ENCODE results near the gene DGKD.

The DGKD gene

GRCh38 chr2:233453111-233453915 lies 99.0 kb downstream of the DGKD start:
- Histone ChIP-seq H3K36me3 (ENCODE audit: low read length) (no peaks in the 10 kb centered on the region), H3K9ac (ENCODE audit: low read length) (no peak overlapping the region), H3K27ac (ENCODE audit: low read depth, low read length) (no peak overlapping the region), H4K20me1 (ENCODE audit: low read depth, low read length) (no peaks in the 10 kb centered on the region), H3K9me2 (replicated peaks; ENCODE audit: insufficient read depth, low read length) (no peaks in the 10 kb centered on the region), H3F3A (ENCODE audit: insufficient read depth) (no peaks in the 10 kb centered on the region), H3K4me2 (ENCODE audit: low read depth, low read length, poor library complexity, severe bottlenecking) (no peak overlapping the region), H3K27me3 (ENCODE audit: low read length) (no peaks in the 10 kb centered on the region), H3K4me3 (ENCODE audit: insufficient read depth, low read length, poor library complexity, severe bottlenecking) (no peak overlapping the region), H3K9me3 (ENCODE audit: insufficient read depth, low read length) (no peaks in the 10 kb centered on the region), H3K79me2 (ENCODE audit: insufficient read depth, low read length) (no peaks in the 10 kb centered on the region), H2AFZ (ENCODE audit: low read depth, low read length, severe bottlenecking) (no peak overlapping the region)
- TF ChIP-seq CTCF (IDR thresholded peaks at IDR 0.05; ENCODE audit: insufficient read depth, low read length, poor library complexity, severe bottlenecking) (no peak), EZH2phosphoT487 (conservative IDR thresholded peaks at IDR 0.05; ENCODE audit: low read length) (no peak)

- no peaks in the 10 kb centered on the region for H4K20me1 ChIP-seq (ENCODE audit: low read depth, low read length)
- H3K9me3 ChIP-seq (ENCODE audit: insufficient read depth, low read length) = no peaks in the 10 kb centered on the region
- H3K4me2 ChIP-seq (ENCODE audit: low read depth, low read length, poor library complexity, severe bottlenecking) = no peak overlapping the region
- H2AFZ ChIP-seq (ENCODE audit: low read depth, low read length, severe bottlenecking) = no peak overlapping the region
- TF ChIP-seq CTCF (IDR thresholded peaks at IDR 0.05; ENCODE audit: insufficient read depth, low read length, poor library complexity, severe bottlenecking) = no peak
- no peak for TF ChIP-seq EZH2phosphoT487 (conservative IDR thresholded peaks at IDR 0.05; ENCODE audit: low read length)
- no peak overlapping the region for H3K27ac ChIP-seq (ENCODE audit: low read depth, low read length)
- H3K9ac ChIP-seq (ENCODE audit: low read length) = no peak overlapping the region
- H3K27me3 ChIP-seq (ENCODE audit: low read length) = no peaks in the 10 kb centered on the region
- no peaks in the 10 kb centered on the region for H3K79me2 ChIP-seq (ENCODE audit: insufficient read depth, low read length)
- H3K36me3 ChIP-seq (ENCODE audit: low read length) = no peaks in the 10 kb centered on the region
- H3K9me2 ChIP-seq (replicated peaks; ENCODE audit: insufficient read depth, low read length) = no peaks in the 10 kb centered on the region
- H3F3A ChIP-seq (ENCODE audit: insufficient read depth) = no peaks in the 10 kb centered on the region
- H3K4me3 ChIP-seq (ENCODE audit: insufficient read depth, low read length, poor library complexity, severe bottlenecking) = no peak overlapping the region
These were observed 99.6 kb downstream of the DGKD start for GRCh38 chr2:233453916-233454315.

- no peak overlapping the region for H2AFZ ChIP-seq (ENCODE audit: low read depth, low read length, severe bottlenecking)
- no peaks in the 10 kb centered on the region for H3K79me2 ChIP-seq (ENCODE audit: insufficient read depth, low read length)
- no peaks in the 10 kb centered on the region for H3K36me3 ChIP-seq (ENCODE audit: low read length)
- TF ChIP-seq CTCF (IDR thresholded peaks at IDR 0.05; ENCODE audit: insufficient read depth, low read length, poor library complexity, severe bottlenecking) (no peak), EZH2phosphoT487 (conservative IDR thresholded peaks at IDR 0.05; ENCODE audit: low read length) (no peak)
- H3K9ac ChIP-seq (ENCODE audit: low read length) = no peak overlapping the region
- H3K27ac ChIP-seq (ENCODE audit: low read depth, low read length) = no peak overlapping the region
- H3K27me3 ChIP-seq (ENCODE audit: low read length) = no peaks in the 10 kb centered on the region
- no peaks in the 10 kb centered on the region for H3F3A ChIP-seq (ENCODE audit: insufficient read depth)
- no peaks in the 10 kb centered on the region for H4K20me1 ChIP-seq (ENCODE audit: low read depth, low read length)
- no peaks in the 10 kb centered on the region for H3K9me3 ChIP-seq (ENCODE audit: insufficient read depth, low read length)
- no peaks in the 10 kb centered on the region for H3K9me2 ChIP-seq (replicated peaks; ENCODE audit: insufficient read depth, low read length)
- H3K4me2 ChIP-seq (ENCODE audit: low read depth, low read length, poor library complexity, severe bottlenecking) = no peak overlapping the region
- no peak overlapping the region for H3K4me3 ChIP-seq (ENCODE audit: insufficient read depth, low read length, poor library complexity, severe bottlenecking)
These were observed 100.7 kb downstream of the DGKD start for GRCh38 chr2:233455006-233455405.
